Activated CD4-positive, alpha-beta memory T cell treated with anti-CD3 and anti-CD28 coated beads, Interleukin-2, amount 10 ng/mL, durations not matched to agents 7 days and 5 days (primary cell): Measurements from ENCODE around the gene AP3D1. TPM values are rescaled to one million over a fixed set of nuclear protein-coding genes. Genes with fewer than 3 reads are reported as not detected.

Experiments
- CTCF ChIA-PET: fragments of 350-600 bp; sonication (Branson Sonifier 250); formaldehyde crosslinking; loops from one replicate; lab custom pipeline; 2021; ENCODE audit warnings: antibody characterized with exemption, inconsistent platforms; lab: Charles Lee
- POLR2A ChIA-PET: fragments of 350-600 bp; sonication (Branson Sonifier 250); formaldehyde crosslinking; loops from one replicate; lab custom pipeline; 2021; ENCODE audit warnings: antibody characterized with exemption; lab: Charles Lee
- DNase-seq: peaks from one replicate; pipeline ENCODE4 v3.0.0-alpha.2; 2020
- H3K27ac Mint-ChIP-seq: one replicate; pipeline ENCODE4 v1.8.0; 2021; ENCODE audit warnings: mild to moderate bottlenecking, mixed read lengths
- H3K27me3 Mint-ChIP-seq: one replicate; pipeline ENCODE4 v1.8.0; 2021; ENCODE audit warnings: mixed read lengths
- H3K36me3 Mint-ChIP-seq: one replicate; pipeline ENCODE4 v1.8.0; 2021; ENCODE audit warnings: low read depth, mixed read lengths
- H3K4me1 Mint-ChIP-seq: one replicate; pipeline ENCODE4 v1.8.0; 2021; ENCODE audit warnings: mixed read lengths
- H3K4me3 Mint-ChIP-seq: one replicate; pipeline ENCODE4 v1.8.0; 2021; ENCODE audit warnings: mild to moderate bottlenecking, mixed read lengths
- H3K9me3 Mint-ChIP-seq: one replicate; pipeline ENCODE4 v1.8.0; 2021; ENCODE audit warnings: mixed read lengths
- total RNA-seq, 2 experiments: library from RNA; stranded (reverse); gene quantifications; one replicate each; pipeline ENCODE4 v1.2.3, GENCODE V29; 2021

The AP3D1 gene
- total RNA-seq, 2 experiments from 2014 or later = 104 to 105 TPM

DNA sequence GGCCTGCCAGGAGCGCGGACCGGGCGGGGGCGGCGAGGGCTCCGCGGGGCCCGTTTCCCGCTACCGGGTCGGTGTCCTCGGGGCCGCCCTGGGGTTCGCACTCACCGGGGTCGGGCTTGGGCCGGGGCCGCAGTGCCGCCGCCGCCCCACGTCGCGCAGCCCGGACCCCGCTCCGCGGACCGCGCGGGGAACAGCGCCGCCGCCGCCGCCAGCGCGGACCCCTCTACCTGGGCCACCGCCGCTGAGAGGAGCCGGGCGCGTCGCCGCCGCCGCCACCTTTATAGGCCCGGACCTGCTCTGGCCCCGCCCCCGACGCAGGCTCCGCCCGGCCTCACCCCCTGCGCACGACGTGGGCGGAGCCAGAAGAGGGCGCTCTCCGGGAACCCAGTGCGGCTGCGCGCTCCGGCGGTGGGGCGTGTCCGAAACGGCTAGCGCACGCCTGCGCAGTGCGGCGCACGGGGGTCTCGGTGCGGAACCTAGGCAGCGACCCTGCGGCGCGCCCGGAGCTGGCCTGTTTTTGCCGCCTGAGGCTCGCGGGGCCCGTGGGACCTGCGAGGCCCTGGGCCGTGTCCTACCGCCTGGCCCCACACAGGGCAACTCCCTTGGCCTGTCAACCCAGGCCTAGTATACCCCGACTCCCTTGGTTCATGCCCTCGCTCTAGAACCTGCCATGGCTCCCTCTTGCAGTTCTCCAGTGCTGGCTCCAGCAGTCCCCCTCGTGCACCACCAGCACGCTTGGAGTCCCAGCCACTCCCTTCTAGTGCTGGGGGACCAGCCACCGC lies 100.2 kb downstream of the AP3D1 start, which contains the start of gene MKNK2:
MKNK2 (minus strand) TSS at position 254 of the 782 bp plus-strand sequence. CDS start 393 bp downstream, outside the sequence.
- Mint-ChIP-seq H3K27me3 (no peaks in the 10 kb centered on the region), H3K36me3 (peaks cover 18% of the 10 kb centered on the region), H3K4me1 (peaks cover 58% of the 10 kb centered on the region), H3K4me3 (peak within 1 kb of the TSS; percentile 75), H3K27ac (peak within 1 kb of the TSS; percentile 90), H3K9me3 (no peaks in the 10 kb centered on the region)
- peak; percentile 94 for DNase-seq
- POLR2A ChIA-PET = interaction anchor here (0.7 to 3.2 kb wide), 21 partner anchors 9 to 195 kb away, joined by 3 to 35 read pairs (median 7); partner anchors contain the start of gene MOB3A
- CTCF ChIA-PET = interaction anchor here (0.9 to 2.1 kb wide), 10 partner anchors 9 to 155 kb away, joined by 3 to 14 read pairs (median 4); no protein-coding TSS in a partner anchor

Other genes with a start within 250 kb of the AP3D1 start
- gene ADAT3, start 246.2 kb downstream of the AP3D1 start, total RNA-seq = 10 to 100 TPM; 13.3 to 15.5 TPM
- gene SCAMP4, start 246.2 kb downstream of the AP3D1 start, total RNA-seq = 10 to 100 TPM; 36.5 to 39.7 TPM
- gene CSNK1G2, start 210.4 kb downstream of the AP3D1 start, total RNA-seq = 100 to 1,000 TPM; 130 to 132 TPM
- 10 to 100 TPM; 55.4 to 57.1 TPM for gene BTBD2, start 135.9 kb downstream of the AP3D1 start, total RNA-seq
- gene MKNK2, start 100.3 kb downstream of the AP3D1 start, total RNA-seq = 100 to 1,000 TPM; 239 to 253 TPM
- 100 to 1,000 TPM; 242 to 251 TPM for gene MOB3A, start 55.2 kb downstream of the AP3D1 start, total RNA-seq
- gene IZUMO4, start 54.7 kb downstream of the AP3D1 start, total RNA-seq = 10 to 100 TPM; 10.3 to 10.5 TPM
- gene DOT1L, start 12.4 kb upstream of the AP3D1 start, total RNA-seq = 10 to 100 TPM; 55.7 to 57.1 TPM
- gene PLEKHJ1, start 84.8 kb upstream of the AP3D1 start, total RNA-seq = 10 to 100 TPM; 58.3 to 60.4 TPM
- 100 to 1,000 TPM; 137 to 145 TPM for gene SF3A2, start 85.3 kb upstream of the AP3D1 start, total RNA-seq
- gene AMH, start 97.8 kb upstream of the AP3D1 start, total RNA-seq = 1 to 10 TPM; 4.6 to 7.6 TPM
- gene JSRP1, start 104.9 kb upstream of the AP3D1 start, total RNA-seq = 1 to 10 TPM in 1 of 2 experiments, under 1 TPM in 1; 0.73 to 1.3 TPM
- gene PEAK3, start 130.6 kb upstream of the AP3D1 start, total RNA-seq = under 1 TPM; 0.70 to 0.88 TPM
- under 1 TPM; 0.40 to 0.63 TPM for gene LINGO3, start 156.6 kb upstream of the AP3D1 start, total RNA-seq
- 100 to 1,000 TPM; 110 to 115 TPM for gene LSM7, start 177.0 kb upstream of the AP3D1 start, total RNA-seq
- 10 to 100 TPM; 58.9 to 68.2 TPM for gene SPPL2B, start 177.1 kb upstream of the AP3D1 start, total RNA-seq
- gene TMPRSS9, start 208.7 kb upstream of the AP3D1 start, total RNA-seq = not detected